Thyroid gland (tissue), 4 donors: ENCODE measurements around the gene RNF10.

Source experiments
- POLR2A ChIP-seq, 2 donors: fragments of 450-650 bp; IDR thresholded peaks; one replicate each; pipeline ENCODE4 v1.6.1; 2017; ENCODE audit warnings: antibody characterized with exemption in 2 of 2, mild to moderate bottlenecking in 2 of 2, moderate library complexity in 1 of 2
- TF ChIP-seq, protein P1 (sequence below), 6 experiments: fragments of 200-600 bp in 3 of 6; fragments of 450-650 bp in 3 of 6; sonication (generic) in 3 of 6; IDR thresholded peaks; one replicate each; pipeline ENCODE4 v1.5.1; 2016 to 2019; ENCODE audit warnings: antibody characterized with exemption in 6 of 6, mild to moderate bottlenecking in 2 of 6, inconsistent platforms in 1 of 6, moderate library complexity in 1 of 6

DNA sequence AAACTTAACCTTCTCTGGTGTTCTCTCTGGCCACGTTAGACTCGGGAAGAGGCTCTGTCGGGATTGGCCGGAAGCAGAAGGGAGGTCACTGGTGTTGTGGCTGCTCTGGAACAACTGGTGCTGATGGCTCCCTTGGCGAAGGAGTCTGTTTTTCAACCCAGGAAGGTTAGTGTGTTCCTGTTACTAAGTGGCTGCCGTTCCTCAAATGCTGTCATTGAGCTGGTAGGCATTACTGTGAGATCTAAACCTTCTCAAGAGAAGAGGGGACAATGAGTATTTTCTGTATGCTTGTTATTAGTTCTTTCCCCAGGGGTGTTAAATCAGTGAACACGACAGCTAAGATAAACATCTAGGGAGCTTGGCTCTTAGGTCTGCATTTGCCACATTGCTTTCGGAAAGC is 28.8 kb downstream of the RNF10 start:
- TF ChIP-seq, protein P1, sequence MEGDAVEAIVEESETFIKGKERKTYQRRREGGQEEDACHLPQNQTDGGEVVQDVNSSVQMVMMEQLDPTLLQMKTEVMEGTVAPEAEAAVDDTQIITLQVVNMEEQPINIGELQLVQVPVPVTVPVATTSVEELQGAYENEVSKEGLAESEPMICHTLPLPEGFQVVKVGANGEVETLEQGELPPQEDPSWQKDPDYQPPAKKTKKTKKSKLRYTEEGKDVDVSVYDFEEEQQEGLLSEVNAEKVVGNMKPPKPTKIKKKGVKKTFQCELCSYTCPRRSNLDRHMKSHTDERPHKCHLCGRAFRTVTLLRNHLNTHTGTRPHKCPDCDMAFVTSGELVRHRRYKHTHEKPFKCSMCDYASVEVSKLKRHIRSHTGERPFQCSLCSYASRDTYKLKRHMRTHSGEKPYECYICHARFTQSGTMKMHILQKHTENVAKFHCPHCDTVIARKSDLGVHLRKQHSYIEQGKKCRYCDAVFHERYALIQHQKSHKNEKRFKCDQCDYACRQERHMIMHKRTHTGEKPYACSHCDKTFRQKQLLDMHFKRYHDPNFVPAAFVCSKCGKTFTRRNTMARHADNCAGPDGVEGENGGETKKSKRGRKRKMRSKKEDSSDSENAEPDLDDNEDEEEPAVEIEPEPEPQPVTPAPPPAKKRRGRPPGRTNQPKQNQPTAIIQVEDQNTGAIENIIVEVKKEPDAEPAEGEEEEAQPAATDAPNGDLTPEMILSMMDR (IDR thresholded peaks at IDR 0.05) = no peak
- TF ChIP-seq POLR2A (IDR thresholded peaks at IDR 0.05) = no peak
